ENCODE data around the gene UBE2H.

Gene UBE2H

DNA sequence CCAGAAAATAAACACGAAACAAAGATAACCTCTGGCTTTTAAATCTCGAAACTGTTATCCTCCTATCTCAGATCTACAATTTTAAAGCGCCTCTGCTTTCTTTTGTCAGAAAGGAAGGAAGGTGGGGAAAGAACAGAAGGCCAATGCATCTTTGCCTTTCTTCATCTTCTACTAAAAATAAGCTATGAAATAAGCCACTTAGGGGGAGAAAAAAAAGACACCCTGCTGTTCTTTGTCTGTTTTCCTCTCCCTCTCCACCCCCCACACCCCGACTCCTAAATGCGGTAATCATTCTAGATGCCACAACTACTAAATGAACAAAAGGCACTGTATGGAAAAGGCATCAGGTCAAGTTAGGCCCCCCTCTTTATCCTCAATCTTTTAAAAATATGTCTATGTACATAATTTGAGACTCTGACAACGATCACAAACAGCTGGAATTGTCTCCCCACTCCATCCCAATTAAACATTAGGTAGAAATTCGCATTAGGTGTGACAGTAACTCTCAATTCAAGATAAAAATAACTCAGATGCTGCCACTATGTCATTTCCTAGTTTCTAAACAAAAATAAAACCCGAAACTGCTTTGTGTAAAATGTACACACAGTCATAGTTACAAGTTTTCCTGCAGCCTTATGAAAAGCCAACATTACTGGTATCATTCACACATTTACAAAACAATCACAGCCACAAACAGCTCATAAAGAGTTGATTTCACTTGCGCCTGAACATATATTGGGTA, 2.4 kb downstream of the UBE2H start:
- FAIRE-seq, result no peak

DNA sequence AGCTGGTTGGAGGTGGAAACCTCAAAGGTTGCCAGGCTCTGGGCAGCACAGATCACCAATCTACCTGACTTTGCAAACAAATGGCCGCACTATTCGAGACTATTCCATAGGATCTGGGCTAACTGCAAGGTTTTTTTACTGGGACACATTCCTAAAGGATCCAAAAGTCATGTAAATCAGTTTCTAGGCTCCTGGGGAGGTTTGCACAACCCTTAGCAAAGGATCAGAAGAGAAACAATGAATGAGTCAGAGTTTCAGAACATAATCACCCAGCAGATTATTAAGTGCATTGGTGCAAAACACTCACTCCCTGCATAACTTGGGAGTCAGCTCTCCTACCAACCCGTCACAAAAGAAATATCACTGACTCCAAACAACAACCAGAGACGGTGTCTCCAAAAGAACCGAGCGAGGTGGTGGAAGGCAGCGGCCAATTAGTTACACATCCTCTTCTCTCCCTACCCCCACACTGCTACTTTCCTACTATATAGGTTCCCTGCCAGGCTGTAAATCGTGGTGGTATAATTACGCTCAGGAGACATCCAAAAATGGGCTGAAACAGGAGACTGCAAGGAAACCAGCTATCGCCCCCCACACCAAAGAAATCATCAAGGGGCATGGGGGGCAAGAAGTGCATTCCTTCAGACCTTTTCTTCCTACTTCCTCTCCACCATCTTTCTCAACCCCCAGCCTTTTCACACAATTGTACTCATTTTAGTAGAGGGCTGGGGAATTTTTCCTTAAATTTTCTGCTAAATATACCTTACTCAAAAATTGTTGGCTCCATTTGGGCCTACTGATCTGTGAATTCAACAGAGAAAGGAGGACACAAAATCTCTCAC, 3.2 kb downstream of the UBE2H start:
- FAIRE-seq, result no peak

DNA sequence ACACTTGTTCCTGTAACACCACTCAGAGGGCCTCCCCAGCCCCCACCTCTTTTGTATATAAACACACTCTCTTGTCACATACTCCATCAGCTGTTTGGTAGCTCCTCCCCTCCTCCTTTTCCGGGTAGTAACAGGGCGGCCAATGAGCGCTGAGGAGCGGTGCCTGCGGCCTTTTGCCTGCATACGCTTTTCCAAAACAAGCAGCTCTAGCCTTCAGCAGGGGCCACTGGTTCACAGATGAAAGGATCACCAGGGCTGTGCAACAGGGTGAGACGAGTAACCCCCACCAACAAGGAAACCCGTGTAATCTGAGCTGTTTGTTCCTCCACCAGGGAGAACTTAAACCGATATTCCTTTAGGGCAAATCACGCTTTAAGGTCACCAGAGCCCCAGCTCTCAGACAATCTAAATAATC, 3.9 kb downstream of the UBE2H start:
- no peak for FAIRE-seq

DNA sequence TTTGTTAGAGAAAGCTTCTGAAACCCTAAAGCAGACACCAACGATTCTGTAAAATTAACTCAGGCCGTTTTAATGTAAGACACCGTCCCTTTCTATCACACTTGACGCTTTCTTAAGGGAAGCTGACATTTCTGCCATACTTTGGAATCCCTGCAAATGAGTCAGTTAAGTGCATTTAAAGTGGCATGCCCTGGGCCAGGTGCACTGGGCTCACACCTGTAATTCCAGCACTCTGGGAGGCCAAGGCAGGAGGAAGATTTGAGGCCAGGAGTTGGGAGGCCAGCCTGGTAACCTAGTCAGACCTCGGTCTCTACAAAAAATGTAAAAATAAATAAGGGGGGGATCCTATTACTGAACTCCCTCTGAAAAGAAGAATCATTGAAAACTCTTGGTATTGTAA, 4.4 kb downstream of the UBE2H start:
- no peak for FAIRE-seq

DNA sequence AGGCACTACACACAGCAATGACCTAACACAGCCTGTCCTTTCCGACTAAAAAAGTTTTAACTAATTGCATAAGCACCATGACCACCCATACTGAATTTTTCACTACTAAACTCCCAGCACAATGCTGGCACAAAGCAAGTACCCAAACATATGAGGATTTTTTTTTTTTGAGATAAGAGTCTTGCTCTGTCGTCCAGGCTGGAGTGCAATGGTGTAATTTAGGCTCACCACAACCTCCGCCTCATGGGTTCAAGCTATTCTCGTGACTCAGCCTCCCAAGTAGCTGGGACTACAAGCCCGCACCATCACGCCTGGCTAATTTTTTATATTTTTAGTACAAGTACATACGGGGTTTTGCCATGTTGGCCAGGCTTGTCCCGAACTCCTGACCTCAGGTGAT, 5.1 kb downstream of the UBE2H start:
- FAIRE-seq, result no peak

DNA sequence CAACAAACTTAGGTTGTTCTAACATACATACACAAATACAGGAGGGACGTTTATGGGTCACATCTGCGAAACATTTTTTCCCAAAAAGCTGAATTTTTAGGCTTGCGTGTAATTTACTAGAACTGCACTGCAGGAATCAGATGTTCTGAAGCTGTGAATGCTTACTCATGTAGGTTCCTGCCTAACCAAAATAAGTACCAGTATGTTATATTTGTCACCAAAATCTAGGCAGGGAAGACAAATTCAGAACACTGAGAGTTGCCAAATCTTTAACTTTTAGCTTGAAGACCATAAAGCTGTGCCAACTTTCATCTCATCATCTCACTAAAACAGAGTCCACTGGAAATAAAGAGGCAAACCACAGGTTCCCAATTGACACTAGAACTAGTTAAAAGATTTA, 5.7 kb downstream of the UBE2H start:
- FAIRE-seq, result no peak

DNA sequence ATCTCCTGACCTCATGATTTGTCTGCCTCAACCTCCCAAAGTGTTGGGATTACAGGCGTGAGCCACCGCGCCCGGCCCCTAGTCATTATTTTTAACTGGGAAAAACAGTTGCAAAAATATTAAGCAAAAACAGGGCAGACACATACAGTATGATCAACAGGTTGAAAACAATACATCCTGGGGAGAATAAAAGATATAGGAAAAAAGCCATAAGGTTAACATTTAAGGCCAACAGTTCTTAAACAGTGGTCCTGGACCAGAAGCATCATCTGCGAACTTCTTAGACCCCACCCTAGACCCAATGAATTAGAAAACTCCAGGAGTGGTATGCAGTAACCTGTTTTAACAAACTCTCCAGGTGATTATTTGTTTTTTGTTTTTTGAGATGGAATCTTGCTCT, 6.5 kb downstream of the UBE2H start:
- no peak for FAIRE-seq

DNA sequence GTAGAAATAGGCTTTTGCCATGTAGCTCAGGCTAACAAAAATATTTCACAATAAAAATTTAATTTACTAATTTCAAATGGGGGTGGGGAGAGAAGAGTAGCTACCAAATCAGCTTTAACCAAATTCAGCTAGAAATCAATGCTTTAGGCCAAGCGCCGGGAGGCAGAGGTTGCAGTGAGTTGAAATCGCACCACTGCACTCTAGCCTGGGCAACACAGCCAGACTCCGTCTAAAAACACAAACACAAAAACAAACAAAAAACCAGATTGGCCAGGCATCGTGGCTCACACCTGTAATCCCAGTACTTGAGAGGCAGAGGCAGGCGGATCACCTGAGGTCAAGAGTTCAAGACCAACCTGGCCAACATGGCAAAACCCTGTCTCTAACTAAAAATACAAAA, 9.4 kb downstream of the UBE2H start:
- no peak for FAIRE-seq

DNA sequence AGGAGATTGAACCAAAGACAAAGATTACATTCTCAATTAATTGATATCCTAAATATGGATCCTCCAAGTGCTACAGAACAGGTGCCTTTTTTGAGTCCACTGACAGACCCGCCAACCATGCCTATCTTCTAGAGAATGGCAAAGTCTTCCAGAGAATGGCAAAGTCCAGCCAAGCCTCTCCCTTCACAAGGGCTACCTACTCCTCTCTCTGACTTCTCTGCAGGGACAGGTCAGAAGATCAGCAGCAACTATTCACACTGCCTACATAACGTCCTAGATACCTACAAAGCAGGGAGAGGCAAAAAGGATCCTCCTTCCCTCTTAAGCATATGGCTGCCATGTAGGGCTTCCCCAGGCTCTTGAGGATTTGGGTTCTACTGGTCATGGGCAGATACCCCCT, 12.4 kb downstream of the UBE2H start:
- FAIRE-seq, result no peak

DNA sequence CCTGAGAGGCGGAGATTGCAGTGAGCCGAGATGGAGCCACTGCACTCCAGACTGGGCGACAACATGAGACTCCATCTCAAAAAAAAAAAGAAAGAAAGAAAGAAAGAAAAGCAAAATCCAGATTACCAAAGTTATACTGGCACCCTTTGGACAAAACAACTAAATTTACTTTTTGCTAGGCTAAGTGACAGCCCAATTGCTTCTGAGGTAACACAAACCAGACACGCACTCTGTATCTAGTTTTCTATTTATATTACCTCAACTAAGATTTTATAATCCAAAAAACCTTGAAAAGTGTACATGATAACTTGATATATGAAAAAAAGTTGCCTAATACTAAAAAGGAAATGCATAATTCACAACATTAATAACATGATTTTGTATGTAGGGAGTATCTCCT, 12.9 kb downstream of the UBE2H start:
- FAIRE-seq, result no peak

DNA sequence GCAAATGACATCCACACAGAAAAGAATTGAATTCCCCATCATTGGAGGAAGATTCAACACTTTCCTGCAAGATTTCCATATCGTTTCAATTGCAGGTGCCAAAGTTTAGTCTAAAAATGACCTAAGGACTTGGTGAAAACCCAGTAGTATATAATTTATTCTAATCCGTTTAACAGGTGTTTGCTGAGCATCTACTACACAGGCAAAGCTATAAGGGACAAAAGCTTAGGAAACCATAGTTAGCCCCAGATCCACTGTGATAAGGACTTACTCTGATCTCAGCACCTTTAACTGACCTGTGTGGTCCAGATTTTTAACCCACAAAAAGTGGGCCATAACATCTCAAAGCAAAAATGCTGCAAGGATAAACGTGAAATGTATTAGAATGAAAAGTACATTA, 19.1 kb downstream of the UBE2H start:
- FAIRE-seq, result no peak

DNA sequence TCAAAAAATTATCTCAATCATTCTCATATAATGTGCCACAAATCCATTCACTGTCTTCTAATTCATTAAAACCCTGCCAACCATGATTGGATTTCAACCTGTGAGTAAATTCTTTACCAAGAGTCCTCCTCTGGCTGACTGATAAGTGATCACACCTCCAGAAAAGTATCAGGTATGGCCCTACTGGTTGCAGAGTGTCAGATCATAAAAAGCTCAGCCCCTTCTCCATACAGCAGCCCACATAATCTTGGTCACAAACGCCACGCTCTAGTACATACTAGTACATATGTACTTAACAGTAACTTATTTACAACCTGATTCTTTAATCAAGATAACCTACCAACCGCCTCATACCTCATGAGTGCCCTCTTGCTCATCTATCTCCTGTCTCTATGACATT, 26.1 kb downstream of the UBE2H start:
- FAIRE-seq, result no peak

DNA sequence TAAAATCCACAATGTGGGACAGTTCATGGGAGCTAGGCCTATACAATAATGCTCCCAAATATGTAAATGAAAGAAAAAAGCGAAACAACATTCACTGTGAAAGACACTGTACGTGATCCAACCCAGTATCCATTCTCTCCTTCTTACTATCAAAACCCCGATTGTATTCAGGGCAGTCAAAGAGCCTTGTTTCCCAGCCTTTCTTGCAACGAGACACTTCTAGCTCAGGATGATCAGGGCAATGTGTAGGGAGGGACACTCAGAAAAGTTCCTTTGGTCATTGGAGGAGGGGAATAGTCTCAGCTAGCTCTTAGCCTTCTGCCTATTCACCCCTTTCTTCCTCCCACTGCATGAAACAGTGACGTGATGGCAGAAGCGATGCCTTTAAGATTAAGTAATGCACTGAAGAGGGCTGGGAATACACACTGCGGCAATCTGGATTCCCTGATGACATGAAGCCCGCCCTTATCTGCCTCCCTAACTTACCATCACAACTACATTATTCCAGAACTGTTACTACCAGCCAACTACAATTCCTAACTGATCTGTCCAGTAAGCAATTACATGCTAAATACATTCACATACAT, 27.3 kb downstream of the UBE2H start:
- no peak for FAIRE-seq

DNA sequence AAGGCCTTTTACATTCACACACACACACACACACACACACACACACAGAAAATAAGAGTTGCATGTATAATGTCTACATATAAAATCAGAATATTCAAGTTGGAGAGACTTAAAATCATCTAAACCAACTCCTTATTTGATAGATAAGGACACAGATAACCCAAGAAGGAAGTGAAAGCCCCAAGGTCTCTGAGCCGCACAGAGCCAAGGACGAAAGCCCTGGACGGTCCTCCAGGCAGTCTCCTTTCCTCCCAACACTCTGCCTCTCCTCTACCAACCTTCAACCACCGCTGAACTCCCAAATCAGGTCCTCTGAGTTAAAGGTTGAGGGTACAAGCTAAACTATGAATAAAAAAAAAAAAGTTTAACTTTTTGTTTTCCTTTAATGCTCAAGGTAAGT, 28.2 kb downstream of the UBE2H start:
- no peak for FAIRE-seq

DNA sequence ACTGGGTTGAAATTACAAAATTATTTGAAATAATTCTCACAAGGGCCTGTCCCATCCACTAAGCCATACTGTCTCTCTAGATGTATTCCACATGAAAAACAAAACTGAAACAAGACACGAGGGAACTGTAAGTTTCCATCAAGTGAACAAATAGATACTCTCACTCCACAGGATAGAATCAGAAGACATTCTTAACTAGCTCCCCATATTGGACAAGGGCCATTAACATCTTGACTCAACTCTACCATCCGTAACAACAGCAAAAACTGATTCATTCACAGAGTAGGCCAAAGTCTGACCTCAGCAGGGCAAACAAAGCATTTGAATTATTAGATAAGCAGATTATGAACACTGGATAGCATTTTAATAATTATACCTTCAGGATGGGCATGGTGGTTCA, 29.1 kb downstream of the UBE2H start:
- no peak for FAIRE-seq

DNA sequence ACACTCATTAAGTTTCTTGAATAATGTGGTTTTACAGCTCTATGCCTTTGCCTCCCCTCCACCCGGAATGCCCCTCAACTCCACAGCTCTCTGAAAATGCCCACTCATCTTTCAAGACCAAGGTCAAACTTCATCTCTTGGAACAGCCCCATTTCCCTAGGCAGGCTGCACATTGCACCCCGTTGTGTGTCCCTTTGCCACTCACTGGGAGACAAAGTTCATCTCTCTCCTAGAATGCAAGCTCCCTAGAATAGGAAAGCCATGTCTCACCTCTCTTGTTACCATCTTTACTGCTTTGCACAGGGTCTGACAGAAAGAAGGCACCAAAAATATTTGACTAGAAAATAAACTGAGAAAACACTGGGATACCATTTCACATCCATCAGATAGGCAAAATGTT, 33.3 kb downstream of the UBE2H start:
- FAIRE-seq, result no peak

DNA sequence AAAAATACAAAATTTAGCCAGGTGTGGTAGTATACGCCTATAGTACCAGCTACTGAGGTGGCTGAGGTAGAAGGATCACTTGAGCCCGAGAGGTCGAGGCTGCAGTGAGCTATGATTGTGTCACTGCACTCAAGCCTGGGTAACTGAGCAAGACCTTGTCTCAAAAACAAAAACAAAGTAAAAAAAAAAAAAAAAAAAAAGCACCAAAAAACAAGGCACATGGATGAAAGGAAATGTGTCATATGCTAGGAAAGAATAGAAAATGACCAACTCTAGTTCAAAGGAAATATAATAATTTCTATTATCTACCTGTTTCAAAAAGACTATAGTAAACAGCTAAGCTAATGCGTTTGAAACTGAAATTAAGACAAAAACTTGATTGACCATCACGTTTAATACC, 33.8 kb downstream of the UBE2H start:
- FAIRE-seq, result no peak

DNA sequence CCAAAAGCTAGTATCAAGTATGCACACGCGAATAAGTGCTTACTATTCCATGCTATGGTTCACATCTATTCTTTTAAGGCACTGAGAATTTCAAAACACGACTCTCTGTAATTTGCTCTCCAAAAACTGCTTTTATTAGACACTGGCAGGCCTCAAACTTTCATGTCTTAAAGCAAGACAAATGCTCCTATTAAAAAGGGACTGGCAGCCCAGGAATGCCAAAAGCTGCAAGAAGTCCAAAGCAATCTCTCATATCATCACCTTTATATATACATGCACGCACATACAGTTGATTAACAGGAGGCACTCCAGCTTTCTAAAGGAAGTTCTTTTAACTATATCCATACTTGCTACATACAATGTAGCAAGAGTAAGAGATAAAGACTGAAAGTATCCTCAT, 34.8 kb downstream of the UBE2H start:
- no peak for FAIRE-seq

DNA sequence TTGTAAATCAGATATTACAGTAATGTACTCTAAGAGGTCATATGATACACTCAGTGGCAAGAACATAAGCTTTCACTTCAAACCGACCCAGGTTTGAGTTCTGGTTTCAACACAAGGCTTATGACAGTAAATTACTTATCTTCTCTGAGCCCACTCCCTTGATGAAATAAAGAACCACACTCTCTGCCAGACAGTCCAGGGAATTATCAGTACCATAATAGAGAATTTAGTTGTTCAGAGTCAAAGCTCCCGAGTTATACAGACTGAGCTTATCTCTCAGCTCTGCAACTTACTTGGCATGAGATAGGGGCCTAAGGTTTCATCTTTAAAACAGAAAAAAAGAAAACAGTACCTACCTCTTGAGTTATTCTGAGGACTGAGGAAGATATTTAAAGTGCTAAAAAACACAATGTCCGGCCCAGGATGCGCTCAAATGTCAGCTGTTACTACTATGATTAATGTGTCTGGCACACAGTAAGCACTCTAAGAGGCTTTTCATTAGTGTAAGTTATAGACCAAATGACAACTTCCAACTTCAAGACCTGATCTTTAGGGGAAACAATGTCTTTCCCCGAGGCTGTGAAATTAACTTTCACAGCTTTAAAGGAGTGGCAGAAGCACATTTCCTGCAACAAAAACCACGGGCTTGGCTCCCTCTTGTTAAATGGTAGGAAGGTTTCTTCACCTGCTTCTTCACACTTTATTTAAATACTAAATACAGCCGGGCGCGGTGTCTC, 38.1 kb downstream of the UBE2H start:
- no peak for FAIRE-seq

DNA sequence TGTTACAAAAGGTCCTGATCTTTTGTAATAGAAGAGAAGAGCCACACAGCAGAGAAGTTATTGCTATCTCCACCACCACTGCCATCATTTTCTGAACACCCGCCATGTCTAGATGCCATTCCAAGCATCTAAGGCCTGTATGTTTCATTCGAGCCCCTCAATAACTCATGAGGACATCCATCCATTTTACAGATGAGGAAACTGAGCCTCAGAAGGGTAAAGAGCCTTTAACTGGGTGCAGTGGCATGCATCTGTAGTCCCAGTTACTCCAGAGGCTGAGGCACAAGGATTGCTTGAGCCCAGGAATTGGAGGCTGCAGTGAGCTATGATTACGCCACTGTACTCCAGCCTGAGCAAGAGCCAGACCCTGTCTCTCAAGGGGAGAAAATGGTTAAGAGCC, 39.3 kb downstream of the UBE2H start:
- no peak for FAIRE-seq

DNA sequence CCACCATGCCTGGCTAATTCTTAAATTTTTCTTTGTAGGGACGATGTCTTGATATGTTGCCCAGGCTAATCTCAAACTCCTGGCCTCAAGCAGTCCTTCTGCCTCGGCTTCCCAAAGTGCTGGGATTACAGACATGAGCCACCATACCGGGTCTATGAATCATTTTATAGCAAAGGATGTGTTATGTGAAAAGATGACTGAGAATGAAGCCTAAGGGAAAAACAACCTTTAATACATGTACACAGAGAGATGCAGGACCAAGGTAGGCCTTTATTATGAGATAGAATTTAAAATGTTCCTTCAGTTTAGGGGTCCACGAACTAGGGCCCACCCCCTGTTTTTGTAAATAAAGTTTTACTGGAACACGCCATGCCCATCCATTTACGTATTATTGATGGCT, 41.0 kb downstream of the UBE2H start:
- no peak for FAIRE-seq

DNA sequence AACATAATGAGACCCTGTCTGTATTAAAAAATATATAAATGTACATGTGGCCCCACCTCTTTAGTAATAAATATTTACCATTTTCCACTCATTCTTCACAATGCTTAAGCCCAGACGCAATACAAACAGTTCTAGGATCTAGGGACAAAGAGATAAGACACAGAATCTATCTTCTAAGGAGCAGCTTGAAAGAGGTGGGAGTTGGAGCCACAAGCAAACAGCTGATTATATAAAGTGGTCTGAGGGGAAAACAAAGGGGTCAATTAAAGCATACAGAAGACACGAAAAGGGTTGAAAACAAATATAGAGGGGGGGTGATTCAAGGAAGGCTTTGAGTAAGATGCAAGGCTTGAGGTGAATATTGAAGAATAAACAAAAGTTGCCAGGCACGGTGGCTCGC, 43.1 kb downstream of the UBE2H start:
- no peak for FAIRE-seq

DNA sequence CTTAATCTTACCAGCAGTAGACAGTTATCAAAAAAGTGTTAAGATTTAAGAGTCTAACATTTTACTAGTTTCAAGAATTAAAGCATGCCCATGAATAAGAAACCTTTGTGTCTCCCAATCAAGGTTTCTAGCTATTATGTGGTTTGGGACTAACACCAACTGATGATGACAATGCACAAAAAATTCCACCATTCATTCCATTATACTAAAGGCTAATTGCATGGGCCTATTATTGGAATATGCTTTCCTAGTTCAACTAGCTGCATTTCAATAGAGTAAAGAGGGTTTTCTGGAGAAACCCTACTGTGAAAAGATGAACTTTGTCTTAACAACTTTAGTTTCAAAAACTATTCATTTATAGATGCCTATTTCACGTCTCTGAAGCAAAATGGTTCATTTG, 44.6 kb downstream of the UBE2H start:
- no peak for FAIRE-seq

Measured in colon (tissue), 2 donors.